Stimulated activated CD4-positive, alpha-beta T cell treated with anti-CD3 and anti-CD28 coated beads, Interleukin-1b, Interleukin-23, amount 100 ng/mL, for 48 hours (primary cell): ENCODE measurements around the gene STING1.
"Not testable (repeated sequence)": the region's sequence is repeated elsewhere in the genome, so short reads cannot be mapped to it uniquely, and the experiment has no call there.

ENCODE experiments used
- DNase-seq: peaks from one replicate; pipeline ENCODE4 v3.0.0-alpha.2; 2020

Gene STING1

DNA sequence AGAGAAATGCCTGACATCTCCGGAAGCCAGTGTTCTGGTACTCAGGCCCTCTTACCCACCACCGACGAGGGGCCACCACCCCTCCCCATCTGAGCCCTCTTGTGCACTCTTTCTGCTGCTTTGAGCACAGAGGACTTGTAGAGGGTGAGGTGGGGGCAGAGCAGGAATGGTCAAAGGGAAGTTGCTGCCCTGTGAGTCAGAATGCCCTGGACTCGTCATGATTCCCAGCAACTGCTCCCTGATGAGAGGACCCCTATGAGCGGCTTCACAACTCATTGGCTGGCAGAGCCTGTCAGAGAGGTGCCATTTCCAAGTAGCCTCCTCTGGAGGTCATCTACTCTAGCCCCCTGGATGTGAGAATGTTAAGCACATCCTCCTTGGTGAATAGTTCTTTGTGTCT lies 20.9 kb downstream of the STING1 start:
- DNase-seq = no peak

DNA sequence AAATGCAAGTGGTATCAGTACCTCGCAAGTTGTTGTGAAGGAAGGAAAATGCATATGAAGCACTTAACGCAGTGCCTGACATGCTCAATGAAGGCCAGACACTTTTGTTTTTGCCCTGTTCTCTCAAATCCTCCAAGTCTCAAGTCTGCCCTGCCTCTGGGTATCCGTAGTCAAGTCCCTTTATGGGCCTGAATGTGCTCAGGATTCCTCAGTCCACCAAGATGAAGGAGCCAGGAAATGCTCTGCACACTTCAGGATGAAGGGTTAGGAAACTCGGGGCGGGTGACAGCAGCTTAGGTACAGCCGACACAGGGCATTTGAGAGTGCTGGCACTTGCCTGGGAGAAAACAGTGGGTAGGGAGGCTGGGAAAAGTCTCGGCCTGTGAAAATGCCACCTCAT lies 21.4 kb downstream of the STING1 start:
- DNase-seq = no peak

DNA sequence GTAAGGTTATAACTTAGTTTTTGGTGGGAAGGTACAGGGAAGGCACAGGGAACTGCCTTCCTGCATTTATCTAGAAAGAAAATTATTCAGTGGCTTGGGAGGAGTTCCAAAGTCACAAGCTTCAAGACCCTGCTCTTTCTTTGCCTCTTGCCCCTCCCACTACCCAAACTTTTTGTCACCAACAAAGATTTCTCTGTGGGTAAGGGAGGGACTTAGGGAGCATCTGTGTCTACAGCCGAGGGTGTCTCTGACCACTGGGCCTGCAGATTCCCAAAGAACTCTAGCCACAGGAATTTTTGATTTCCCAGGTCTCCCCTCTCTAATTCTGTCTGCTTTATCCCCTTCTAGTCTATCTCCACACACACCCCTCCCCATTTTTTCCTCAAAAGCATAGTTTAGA lies 22.1 kb downstream of the STING1 start:
- no peak for DNase-seq

DNA sequence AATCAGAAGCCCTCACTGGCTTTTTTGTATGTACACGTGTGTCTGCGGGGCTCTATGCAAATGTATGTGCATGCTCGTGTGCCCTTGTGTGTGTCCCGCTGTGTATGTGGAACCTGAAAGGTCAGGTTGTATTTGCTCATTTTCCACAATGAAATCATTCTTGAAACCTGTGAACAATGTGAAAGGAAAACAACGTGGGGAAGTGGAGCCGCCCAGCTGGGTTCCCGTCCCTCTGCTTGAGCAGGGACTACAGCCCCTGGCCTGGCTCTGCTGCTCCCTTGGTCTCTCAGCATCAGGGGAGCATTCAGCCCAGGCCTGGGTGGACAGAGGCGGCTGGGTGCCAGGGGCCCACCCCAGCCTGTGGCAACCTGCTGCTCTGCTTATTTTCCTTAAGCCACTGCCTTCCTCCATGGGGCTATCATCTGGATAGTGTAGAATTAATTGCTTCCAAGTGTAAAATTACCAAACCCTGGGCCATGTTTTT lies 23.1 kb downstream of the STING1 start:
- DNase-seq = peak; percentile 62

DNA sequence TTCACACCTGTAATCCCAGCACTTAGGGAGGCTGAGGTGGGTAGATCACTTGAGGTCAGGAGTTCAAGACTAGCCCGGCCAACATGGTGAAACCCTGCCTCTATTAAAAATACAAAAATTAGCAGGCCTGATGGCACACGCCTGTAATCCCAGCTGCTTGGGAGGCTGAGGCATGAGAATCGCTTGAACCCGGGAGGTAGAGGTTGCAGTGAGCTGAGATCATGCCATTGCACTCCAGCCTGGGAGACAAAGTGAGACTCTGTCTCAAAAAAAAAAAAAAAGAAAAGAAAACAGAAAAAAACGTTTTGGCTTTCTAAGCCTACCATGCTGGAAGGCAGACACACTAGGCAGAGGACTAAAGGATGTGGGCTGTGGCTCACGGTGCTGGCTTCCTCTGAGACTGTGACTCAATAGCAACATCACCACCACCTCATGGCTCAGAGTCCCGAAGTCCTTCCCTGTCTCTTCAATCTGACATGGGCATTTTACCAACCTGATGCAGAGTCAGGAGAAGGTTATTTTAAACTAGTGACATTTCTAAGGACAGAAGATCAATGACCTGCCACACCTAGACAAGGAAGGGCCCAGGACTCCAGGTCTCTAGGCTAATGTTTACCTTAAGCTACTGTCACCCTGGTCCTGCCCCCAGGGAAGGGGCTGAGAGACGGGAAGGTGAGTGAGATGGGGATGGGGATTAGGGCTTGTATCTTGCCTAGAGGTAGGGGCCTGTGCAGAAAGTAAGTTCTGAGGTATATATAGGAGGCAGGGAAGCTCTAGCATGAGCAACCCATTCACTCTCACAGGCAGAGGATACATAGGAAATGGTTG lies 23.8 kb downstream of the STING1 start:
- DNase-seq = peak; percentile 87

DNA sequence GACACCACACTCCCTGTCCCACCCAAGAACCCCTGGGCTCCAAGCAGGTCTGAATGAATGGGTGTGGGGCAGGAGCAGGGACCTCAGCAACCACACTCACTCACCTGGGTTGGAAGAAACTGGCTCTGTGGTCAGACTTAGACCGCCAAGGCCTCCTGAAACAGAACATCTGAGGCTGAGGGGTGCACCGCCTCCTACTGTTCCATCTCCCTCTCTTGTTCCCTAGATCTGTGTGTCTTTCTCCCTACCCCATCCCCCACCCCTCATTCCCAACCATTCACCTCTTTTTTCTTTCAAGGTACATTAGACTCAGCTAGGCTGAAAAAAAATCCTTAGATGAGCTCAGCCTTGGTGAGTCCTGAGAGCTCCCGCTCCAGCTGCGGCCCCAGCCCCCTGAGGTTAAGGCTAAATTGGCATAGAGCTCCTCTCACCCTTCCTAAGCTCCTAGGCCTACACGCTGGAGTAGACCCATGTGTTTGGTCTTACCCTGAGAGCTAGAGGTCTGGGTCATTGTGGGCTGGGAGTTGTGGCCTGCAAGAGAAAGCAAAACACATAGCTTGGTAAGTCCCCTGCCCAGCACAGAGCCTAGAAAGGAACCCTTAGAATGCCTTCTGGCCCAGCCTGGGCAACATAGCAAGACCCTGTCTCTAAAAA lies 24.8 kb downstream of the STING1 start:
- no peak for DNase-seq

DNA sequence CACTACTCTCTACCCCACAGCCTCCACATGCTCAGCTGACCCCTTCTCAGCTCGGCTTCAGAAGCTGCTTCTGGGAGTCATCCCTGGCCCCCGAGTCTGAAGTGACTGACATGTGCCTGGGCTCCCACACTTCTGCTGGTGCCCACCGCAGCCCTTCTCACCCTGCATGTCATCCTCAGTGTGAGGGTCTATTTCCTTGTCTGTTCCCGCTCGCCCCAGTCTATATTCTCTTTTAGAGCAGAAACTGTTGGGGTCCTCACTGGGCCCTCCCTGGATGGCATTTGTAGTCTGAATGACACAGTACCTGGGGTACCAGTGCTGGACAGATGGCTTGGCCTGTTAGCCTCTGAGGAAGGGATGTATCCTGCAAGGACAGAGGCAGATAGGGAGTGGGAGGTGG lies 25.3 kb downstream of the STING1 start:
- DNase-seq = no peak

DNA sequence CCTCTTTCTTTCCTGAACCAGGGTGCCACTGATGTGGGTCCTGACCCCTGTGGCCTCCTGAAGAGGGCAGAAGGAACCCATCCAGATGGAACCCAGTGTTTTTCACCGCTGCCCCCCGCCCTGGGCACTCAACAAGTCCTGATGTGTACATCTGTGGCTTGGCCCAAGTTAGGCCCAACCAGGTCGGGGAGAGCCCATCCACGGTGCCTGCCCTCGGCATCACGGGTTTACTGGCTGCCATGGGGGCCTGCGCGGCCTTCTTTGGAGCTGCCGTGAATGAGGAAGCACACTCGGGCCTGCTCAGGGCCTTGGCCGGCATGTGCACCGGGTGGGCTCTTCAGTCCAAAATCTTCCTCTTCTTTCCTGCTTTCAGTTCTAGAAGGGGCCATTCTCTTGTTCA lies 25.8 kb downstream of the STING1 start:
- no peak for DNase-seq

DNA sequence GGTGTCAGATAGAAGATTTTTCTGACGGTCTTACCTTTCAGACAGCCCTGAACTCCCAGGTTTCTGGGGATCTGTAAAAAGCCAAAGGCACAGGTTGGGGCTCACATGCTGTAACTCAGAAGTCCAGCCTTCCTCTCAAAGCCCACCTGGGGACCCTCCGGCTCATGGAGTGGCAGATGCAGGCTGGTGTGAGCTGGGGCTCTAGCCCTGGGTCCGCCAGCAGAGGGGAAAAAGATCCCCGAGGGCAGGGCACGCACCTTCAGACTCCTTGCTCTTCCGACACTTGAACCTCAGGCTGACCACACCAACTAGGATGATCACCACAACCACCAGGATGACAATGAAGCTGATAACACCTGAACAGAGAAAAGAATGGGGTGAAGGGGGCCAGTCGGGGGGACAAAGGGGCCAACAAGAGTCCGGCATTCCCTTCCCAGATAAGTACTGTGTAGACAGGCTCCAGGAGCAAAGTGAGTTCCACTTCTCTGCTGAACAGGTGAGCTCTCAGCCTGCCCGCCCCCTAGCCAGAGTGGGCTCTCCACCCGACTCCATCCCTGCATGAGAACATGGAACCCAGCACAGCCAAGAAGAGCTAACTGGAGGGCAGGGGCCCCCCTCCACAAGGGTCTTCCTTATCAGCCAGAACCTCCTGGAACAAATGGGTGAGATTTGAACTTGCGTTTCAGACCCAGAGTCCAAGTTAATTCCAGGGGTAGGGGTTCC lies 27.8 kb downstream of the STING1 start:
- DNase-seq = no peak

DNA sequence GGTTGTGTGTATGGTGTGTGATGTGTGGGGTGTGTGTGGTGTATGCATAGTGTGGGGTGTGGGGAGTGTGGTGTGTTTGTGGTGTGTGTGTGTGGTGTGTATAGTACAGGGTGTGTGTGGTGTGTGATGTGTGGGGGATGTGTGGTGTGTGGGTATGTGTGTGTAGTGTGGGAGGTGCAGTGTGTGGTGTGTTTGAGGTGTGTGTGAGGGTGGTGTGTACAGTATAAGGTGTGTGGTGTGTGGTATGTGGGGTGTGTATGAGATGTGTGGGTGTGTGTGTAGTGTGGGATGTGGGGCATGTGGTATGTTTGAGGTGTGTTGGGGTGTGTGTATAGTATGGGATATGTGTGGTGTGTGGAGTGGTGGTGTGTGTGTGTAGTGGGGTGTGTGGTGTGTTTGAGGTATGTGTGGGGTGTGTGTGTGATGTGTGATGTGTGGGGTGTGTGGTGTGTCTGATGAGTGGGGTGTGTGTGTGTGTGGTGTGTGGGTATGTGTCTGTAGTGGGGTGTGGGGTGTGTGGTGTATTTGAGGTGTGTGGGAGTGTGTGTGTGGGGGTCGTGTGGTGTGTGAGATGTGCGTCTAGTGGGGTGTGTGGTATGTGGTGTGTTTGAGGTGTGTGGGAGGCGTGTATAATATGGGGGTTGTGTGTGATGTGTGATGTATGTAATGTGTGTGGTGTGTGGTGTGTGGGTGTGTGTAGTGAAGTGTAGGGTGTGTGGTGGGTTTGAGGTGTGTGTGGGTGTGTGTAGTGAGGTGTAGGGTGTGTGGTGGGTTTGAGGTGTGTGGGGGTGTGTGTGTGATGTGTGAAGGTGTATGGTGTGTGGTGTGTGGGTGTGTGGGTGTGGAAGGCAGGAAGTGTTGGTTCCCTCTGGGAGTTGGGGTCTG lies 28.6 kb downstream of the STING1 start:
- DNase-seq = no peak

DNA sequence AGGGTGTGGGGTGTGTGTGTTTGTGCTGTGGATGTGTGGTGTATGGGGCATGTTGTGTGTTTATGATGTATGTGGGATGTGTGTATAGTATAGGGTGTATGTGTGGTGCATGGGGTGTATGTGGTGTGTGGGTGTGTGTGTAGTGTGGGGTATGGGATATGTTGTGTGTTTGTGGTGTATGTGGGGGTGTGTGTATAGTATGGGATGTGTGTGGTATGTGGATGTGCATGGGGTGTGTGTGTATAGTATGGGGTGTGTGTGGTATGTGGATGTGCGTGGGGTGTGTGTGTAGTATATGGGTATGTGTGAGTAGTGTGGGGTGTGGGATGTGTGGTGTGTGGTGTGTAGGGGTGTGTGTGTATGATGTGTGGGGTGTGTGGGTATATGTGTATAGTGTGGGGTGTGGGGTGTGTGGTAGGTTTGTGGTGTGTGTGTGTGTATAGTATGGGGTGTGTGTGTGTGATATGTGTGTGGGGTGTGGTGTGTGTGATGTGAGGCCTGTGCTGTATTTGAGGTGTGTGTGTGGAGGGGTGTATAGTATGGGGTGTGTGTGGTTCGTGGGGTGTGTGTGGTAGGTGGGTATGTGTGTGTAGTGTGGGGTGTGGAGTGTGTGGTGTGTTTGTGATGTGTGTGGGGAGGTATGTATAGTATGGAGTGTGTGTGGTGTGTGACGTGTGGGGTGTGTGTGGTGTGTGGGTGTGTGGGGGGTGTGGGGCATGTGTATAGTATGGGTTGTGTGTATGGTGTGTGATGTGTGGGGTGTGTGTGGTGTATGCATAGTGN lies 30.5 kb downstream of the STING1 start:
- no peak for DNase-seq

DNA sequence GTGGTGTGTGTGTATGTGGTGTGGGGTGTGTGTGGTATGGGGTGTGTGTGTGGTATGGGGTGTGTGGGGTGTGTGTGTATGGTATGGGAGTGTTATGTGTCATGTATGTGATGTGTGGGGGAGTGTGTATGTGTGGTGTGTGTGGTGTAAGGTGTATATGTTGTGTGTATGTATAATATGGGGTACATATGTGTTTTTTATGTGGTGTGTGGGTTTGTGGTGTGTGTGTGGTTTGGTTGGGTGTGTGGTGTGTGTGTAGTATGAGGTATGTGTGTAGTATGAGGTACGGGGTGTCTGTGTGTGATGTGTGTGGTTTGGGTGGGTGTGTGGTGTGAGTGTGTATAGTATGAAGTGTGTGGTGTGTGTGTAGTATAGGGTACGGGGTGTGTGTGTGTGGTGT lies 31.4 kb downstream of the STING1 start:
- no peak for DNase-seq

DNA sequence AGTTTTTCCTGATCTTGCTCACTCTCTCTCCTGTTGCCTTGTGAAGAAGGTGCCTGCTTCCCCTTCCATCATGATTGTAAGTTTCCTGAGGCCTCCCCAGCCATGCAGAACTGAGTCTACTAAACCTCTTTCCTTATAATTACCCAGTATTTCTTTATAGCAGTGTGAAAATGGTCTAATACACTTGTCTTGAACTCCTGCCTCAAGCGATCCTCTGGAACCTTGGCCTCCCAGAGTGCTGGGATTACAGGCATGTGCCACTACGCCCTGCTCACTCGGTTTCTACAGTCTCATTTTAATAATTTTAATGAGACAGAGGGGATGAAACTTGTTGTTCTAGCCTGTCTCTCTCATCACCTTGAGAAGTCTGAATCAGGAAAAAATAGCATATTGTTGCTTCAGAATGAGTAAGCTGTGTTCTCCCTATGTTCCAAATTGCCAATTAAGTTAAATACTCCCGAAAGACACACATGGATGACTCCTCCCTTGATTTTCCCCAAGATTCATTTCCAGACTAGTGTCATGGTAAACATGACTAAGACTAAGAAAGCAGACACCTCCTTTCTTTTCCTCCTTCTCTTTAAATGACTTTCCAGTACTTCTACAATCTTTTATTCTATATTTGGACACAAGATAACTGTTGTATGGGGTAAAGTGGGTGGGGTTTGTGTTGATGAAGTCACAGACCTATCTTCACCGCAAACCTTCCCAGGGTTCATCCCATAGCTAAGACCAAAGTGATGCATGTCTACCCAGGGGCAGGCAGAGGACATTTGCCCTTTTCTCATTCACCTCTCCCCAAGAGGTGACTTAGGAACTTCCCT lies 35.4 kb downstream of the STING1 start:
- DNase-seq = peak; percentile 56

DNA sequence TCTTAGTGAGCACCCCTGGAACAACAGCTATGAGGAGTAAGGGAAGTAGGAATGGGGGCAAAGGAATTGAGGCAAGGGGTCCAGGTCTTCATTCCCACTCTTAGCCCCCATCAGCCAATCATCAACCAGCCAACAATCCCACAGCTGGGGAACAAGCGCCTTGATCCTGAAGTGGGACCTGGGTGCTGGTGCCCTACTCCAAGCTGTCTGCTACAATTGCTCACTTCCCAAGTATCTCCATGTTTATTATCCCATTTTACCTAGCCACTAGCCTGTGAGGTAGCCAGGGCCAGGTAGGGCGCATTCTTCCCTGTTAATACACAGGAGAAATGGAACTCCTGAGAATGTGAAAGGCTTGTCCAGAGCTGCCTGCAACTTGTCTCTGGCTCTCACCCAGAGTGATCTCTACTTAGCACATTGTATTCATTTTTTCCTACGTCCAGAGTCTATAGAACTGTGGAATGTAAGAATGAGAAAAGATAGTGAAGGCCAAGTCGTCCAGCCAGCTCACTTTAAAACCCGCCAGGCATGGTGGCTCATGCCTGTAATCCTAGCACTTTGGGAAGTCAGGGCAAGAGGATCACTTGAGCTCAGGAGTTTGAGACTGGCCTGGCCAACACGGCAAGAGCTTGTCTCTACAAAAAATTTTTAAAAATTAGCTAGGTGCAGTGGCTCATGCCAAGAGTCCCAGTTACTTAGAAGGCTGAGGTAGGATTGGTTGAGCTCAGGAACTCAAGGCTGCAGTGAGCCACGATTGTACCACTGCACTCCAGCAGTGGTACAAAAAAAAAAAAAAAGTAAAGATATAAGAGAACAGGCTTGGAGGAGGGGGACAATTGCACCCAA lies 37.0 kb downstream of the STING1 start:
- DNase-seq = no peak

DNA sequence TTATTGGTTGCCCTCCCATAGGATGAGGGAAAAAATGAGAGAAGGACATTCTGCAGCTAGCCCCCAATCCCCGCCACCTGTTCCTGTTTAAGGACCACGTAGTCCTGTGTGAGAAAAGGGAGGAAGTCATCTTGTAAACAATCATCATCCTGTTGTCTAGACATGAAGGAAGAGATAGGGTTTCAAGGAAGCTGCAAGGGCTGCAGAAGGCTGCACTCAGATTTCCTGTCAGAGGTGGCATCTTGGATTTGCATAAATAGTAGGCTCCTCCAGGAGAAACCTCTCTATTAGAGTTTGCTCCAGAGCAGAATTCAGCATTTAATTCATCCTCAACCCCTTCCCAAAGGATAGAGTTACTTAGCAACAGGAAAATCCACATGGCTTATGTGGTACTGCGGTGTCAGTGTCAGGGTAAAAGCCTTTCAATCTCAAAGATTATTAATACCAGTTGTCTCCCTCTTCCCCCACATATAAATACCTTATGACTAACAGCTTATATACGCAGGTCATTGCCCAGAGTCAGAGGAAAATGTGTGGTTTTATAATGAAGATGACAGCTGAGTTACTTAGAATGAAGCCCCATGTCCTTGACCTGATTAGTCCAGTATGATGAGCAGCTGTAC lies 38.6 kb downstream of the STING1 start:
- no peak for DNase-seq

DNA sequence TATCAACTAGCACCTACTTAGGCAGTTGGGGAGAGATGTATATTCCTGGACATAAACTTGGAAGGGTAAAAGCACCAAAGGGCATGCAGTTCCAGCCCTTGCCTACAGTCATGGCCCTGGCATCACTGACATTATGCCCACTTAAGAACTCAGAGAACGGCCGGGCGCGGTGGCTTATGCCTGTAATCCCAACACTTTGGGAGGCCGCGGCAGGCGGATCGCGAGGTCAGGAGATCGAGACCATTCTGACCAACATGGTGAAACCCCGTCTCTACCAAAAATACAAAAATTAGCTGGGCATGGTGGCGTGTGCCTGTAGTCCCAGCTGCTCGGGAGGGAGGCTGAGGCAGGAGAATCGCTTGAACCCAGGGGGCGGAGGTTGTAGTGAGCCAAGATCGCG lies 42.1 kb downstream of the STING1 start:
- DNase-seq = not testable (repeated sequence)

DNA sequence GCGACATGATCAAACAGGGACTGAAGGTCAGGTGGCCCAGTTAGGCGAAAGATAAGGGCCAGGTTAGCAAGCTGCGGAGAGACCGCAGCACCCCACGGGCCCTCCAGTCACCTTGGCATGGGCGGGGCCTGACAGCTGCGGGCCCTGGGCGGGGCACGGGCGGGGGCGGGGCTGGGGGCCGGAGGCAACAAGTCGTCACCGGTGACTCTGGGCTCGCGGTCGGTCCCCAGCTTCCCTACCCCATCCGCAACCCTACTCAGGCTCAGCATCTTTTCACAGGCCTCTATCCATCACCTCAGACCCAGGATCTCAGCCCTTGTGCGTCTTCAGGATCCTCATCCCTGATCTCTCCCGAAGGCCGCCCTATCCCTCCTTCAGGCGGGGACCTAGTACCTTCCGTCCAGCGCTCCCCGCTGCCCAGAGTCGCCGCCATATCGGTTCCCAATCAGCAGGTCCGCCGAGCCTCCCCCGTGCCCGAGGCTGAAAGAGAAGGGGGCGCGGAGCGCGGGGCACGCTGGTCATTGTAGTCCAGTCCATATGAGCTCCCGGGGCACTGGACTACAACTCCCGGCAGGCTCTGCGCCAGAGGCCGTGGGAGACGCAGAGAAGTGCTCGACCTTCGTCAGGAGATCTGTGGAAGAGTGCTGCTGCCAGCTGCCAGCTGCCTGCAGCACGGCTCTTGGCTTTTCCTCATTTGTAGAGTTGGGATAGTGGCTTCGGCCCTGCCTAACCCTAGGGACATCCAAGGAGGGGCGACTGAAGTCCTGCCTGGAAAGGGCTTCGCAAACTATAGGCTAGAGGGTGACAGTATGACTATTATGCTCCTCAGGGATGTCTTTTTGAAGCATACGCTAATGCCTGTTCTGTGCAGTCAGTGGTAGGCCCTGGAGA lies 43.3 kb downstream of the STING1 start, which contains the start of gene DNAJC18:
Gene DNAJC18, minus strand, starts transcription at position 513 of the 891 bp plus-strand sequence. Its CDS starts 80 bp downstream, at position 433.
- DNase-seq = peak; percentile 93

DNA sequence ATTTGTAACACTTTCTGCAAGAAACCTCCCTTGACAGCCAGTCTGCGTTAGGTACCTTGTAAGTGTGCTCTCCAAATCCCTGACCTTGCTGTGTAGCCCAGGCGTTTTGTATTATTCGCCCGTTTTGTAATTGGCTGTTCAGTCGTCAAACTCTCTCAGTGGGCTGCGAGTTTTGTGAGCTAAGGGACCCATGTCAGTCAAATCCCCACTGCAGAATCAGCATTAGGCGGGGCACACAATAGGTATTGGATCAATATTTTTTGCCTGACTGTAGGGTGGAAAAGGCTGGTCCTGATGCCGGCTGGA lies 43.9 kb downstream of the STING1 start:
- DNase-seq = no peak
